Activated naive CD8-positive, alpha-beta T cell treated with anti-CD3 and anti-CD28 coated beads, Interleukin-2, amount 50 U/mL, for 24 hours (primary cell): ENCODE measurements around the gene YIF1B.
A peak's percentile ranks its signal among the peaks of the same experiment; 100 is the strongest.

ENCODE experiments used
- ATAC-seq: fragments of 150-1000 bp; cut with Tn5 transposase; one replicate; pipeline ENCODE4 v1.10.0; 2021
- DNase-seq: peaks from one replicate; pipeline ENCODE4 v3.0.0; 2021
- H3K27ac Mint-ChIP-seq: one replicate; pipeline ENCODE4 v1.8.0; 2021; ENCODE audit warnings: mild to moderate bottlenecking, mixed read lengths
- H3K27me3 Mint-ChIP-seq: one replicate; pipeline ENCODE4 v1.8.0; 2021; ENCODE audit warnings: mixed read lengths
- H3K36me3 Mint-ChIP-seq: one replicate; pipeline ENCODE4 v1.8.0; 2021; ENCODE audit warnings: low read depth, mixed read lengths
- H3K4me1 Mint-ChIP-seq: one replicate; pipeline ENCODE4 v1.8.0; 2021; ENCODE audit warnings: mixed read lengths
- H3K4me3 Mint-ChIP-seq: one replicate; pipeline ENCODE4 v1.8.0; 2021; ENCODE audit warnings: mild to moderate bottlenecking, moderate library complexity, mixed read lengths
- H3K9me3 Mint-ChIP-seq: one replicate; pipeline ENCODE4 v1.8.0; 2021; ENCODE audit warnings: mixed read lengths

The YIF1B gene

DNA sequence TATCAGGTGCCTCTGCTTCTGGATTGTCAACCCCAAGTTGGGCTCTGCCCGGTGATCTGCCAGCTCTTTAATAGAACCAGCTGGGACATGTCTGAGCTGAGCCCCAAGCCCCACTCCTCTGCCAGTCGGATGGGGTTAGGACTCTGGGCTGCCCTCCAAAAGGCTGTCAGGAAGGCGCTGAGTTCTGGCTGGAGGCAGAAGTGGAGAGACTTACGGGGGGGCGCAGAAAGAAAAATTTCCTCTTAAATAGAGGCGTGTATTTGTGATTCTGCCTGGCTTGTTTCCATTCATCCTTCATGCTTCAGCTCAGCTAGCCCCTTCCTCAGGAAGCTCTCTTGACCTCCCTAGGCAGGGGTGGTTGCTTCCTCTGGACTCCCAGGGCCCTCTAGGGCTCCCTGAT, 2.9 kb upstream of the YIF1B start:
- Mint-ChIP-seq H3K4me3 (peak overlapping the region; percentile 81), H3K27ac (peak overlapping the region; percentile 47), H3K9me3 (no peaks in the 10 kb centered on the region), H3K36me3 (no peaks in the 10 kb centered on the region), H3K27me3 (peaks cover 1% of the 10 kb centered on the region), H3K4me1 (peaks cover 52% of the 10 kb centered on the region)
- ATAC-seq: no peak
- no peak for DNase-seq

DNA sequence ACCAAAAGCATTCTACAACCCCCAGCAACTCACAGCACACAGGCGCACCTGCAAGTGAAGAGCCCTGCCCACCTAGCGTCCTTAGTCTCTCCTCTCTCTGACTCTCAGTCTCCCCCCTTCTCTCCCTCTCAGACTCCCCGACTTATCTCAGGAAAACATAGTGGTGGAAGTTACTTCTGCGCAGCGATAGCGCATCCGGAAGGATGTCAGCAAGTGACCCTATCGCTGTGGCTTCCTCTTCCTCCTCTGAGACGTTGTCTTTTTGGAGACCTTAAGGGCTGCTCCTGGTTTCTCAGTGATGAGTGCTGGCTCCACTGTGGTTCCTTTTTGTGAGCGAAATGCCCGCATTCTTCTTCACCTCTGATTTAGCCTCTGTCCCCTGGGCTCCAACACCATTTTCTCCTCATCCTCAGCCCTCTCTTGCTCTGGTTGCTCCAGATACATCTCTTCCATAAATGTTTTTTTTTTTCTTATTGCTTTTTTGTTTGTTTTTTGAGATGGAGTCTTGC, 1.4 kb upstream of the YIF1B start:
- Mint-ChIP-seq H3K36me3 (no peaks in the 10 kb centered on the region), H3K27me3 (peaks cover 1% of the 10 kb centered on the region), H3K9me3 (no peaks in the 10 kb centered on the region), H3K27ac (peak overlapping the region; percentile 74), H3K4me1 (peaks cover 54% of the 10 kb centered on the region), H3K4me3 (peak overlapping the region; percentile 95)
- ATAC-seq (no peak), DNase-seq (no peak)

DNA sequence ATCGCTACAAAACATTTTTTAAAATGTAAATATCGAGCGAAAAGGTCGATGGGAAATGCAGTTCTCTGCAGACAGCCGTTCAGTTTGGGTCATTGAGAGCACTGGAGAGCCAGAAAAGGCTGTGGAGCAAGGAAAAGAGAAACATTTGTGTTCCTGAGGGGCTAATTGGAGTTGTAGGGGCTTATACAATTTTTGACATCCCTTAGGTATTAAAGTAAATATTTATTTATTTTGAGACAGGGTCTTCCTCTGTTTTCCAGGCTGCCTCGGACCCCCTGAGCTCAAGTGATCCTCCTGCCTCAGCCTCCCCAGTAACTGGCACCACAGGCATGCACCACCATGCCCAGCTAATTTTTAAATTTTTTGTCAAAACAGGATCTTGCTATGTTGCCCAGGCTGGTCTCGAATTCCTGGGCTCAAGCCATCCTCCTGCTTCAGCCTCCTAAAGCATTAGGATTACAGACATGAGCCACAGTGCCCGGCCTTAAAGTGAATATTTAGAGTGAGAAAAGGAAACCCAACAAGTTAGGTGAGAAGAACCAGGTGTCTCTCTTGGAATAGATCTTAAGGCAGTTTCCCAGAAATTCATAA, 825 bp upstream of the YIF1B start:
- peaks cover 52% of the 10 kb centered on the region for H3K4me1 Mint-ChIP-seq
- no peak for DNase-seq

GRCh38 chr19:38310986-38311385, 4.8 kb downstream of the YIF1B start:
- H3K9me3 Mint-ChIP-seq: peaks cover 4% of the 10 kb centered on the region
- H3K4me3 Mint-ChIP-seq: no peak overlapping the region
- no peak overlapping the region for H3K27ac Mint-ChIP-seq
- no peak for ATAC-seq
- H3K4me1 Mint-ChIP-seq: peaks cover 10% of the 10 kb centered on the region
- DNase-seq: no peak
- no peaks in the 10 kb centered on the region for H3K27me3 Mint-ChIP-seq
- peaks cover 8% of the 10 kb centered on the region for H3K36me3 Mint-ChIP-seq

More for the DNA sequence above, 825 bp upstream of the YIF1B start:
- Mint-ChIP-seq H3K27ac (peak overlapping the region; percentile 82), H3K36me3 (no peaks in the 10 kb centered on the region), H3K4me3 (peak overlapping the region; percentile 95), H3K9me3 (no peaks in the 10 kb centered on the region), H3K27me3 (peaks cover 1% of the 10 kb centered on the region)
- ATAC-seq: no peak

- no peak overlapping the region for H3K4me3 Mint-ChIP-seq
- DNase-seq (no peak), ATAC-seq (no peak)
- H3K27ac Mint-ChIP-seq: no peak overlapping the region
- peaks cover 4% of the 10 kb centered on the region for H3K9me3 Mint-ChIP-seq
- H3K4me1 Mint-ChIP-seq: peaks cover 10% of the 10 kb centered on the region
- H3K36me3 Mint-ChIP-seq: peaks cover 8% of the 10 kb centered on the region
- H3K27me3 Mint-ChIP-seq: no peaks in the 10 kb centered on the region
Observed at GRCh38 chr19:38310279-38310670, 5.5 kb downstream of the YIF1B start.

DNA sequence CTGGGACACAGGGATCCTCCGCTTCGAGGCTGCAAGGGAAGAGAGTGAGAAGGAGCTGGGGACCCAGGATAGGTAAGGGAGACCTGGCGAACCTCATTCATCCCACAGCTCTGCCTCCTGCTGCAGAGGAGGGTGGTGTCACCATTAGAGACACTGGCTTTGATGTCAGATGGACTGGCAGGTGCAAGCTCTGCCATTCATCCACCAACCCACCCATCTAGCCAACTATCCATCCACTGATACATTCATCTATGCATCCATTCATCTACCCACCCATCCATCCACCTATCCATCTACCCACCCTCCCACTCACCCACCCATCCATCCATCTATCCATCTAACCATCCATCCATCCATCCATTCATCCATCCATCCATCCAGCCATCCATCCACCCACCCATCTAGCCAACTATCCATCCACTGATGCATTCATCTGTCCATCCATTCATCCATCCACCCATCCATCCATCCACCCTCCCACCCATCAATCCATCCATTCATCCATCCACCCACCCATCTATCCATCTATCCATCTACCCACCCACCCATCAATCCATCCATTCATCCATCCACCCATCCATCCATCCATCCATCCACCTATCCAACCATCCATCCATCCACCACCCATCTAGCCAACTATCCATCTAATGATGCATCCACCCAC, 6.0 kb downstream of the YIF1B start:
- DNase-seq (no peak), ATAC-seq (no peak)
- H3K27me3 Mint-ChIP-seq: no peaks in the 10 kb centered on the region
- H3K36me3 Mint-ChIP-seq: peaks cover 8% of the 10 kb centered on the region
- H3K9me3 Mint-ChIP-seq: peaks cover 4% of the 10 kb centered on the region
- no peak overlapping the region for H3K27ac Mint-ChIP-seq
- H3K4me3 Mint-ChIP-seq: no peak overlapping the region
- peaks cover 6% of the 10 kb centered on the region for H3K4me1 Mint-ChIP-seq

- DNase-seq (no peak), ATAC-seq (no peak)
- Mint-ChIP-seq H3K9me3 (peaks cover 4% of the 10 kb centered on the region), H3K4me1 (peaks cover 4% of the 10 kb centered on the region), H3K27me3 (no peaks in the 10 kb centered on the region), H3K36me3 (peaks cover 8% of the 10 kb centered on the region), H3K27ac (no peak overlapping the region), H3K4me3 (no peak overlapping the region)
Observed at GRCh38 chr19:38308926-38309614, 6.7 kb downstream of the YIF1B start.

DNA sequence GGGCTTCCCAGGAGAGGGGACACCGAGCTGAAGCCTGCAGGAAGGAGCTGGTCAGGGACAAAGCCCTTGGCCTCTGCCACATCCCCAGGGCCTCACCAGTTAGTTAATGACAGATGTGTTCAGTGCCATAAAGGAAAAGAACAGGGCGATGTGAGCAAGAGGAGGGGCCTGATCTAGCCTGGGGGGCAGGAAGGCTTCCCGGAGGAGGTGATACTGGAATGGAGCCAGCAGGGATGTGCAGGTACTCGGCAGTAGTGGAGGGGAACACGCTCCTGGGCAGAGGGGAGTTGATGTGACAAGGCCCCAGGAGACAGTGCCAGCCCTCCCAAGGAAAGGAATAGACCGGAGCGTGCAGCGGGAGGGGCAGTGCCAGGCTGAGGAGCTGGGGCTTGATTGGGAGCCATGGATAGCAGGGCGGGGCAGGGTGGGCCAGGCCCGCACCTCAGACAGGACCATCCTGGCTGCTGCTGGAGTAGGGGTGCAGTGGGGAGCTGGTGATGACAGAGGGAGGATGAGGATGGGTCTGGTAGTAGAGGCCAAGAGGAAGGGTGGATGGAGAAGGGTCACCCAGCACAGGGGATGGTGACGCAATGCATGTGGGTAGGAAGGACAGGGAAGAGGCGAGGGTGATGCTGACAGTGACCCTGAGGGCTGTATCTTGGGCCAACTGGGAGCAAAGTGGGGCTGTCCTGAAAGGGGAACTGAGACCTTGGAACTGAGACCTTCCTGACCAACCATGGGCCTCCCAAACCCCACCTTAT, 7.6 kb downstream of the YIF1B start:
- H3K9me3 Mint-ChIP-seq: peaks cover 4% of the 10 kb centered on the region
- H3K4me3 Mint-ChIP-seq: no peak overlapping the region
- DNase-seq (no peak), ATAC-seq (no peak)
- no peaks in the 10 kb centered on the region for H3K4me1 Mint-ChIP-seq
- H3K27ac Mint-ChIP-seq: no peak overlapping the region
- peaks cover 8% of the 10 kb centered on the region for H3K36me3 Mint-ChIP-seq
- H3K27me3 Mint-ChIP-seq: no peaks in the 10 kb centered on the region

- Mint-ChIP-seq H3K9me3 (peaks cover 4% of the 10 kb centered on the region), H3K27ac (no peak overlapping the region)
- ATAC-seq: no peak
Observed at GRCh38 chr19:38307597-38307996, 8.2 kb downstream of the YIF1B start.

GRCh38 chr19:38307076-38307475, 8.7 kb downstream of the YIF1B start:
- no peak for ATAC-seq
- H3K9me3 Mint-ChIP-seq: peaks cover 4% of the 10 kb centered on the region
- H3K4me3 Mint-ChIP-seq: no peak overlapping the region
- H3K27me3 Mint-ChIP-seq: no peaks in the 10 kb centered on the region
- H3K4me1 Mint-ChIP-seq: no peaks in the 10 kb centered on the region
- H3K36me3 Mint-ChIP-seq: peaks cover 8% of the 10 kb centered on the region
- no peak overlapping the region for H3K27ac Mint-ChIP-seq
- no peak for DNase-seq

More at GRCh38 chr19:38307597-38307996, 8.2 kb downstream of the YIF1B start:
- Mint-ChIP-seq H3K4me1 (no peaks in the 10 kb centered on the region), H3K27me3 (no peaks in the 10 kb centered on the region), H3K4me3 (no peak overlapping the region), H3K36me3 (peaks cover 8% of the 10 kb centered on the region)
- DNase-seq: no peak

GRCh38 chr19:38306236-38306635, 9.5 kb downstream of the YIF1B start:
- H3K9me3 Mint-ChIP-seq: peaks cover 4% of the 10 kb centered on the region
- DNase-seq: no peak
- H3K27ac Mint-ChIP-seq: no peak overlapping the region
- no peaks in the 10 kb centered on the region for H3K4me1 Mint-ChIP-seq
- ATAC-seq: no peak
- no peak overlapping the region for H3K4me3 Mint-ChIP-seq
- no peaks in the 10 kb centered on the region for H3K27me3 Mint-ChIP-seq
- peaks cover 6% of the 10 kb centered on the region for H3K36me3 Mint-ChIP-seq

- H3K27ac Mint-ChIP-seq: no peak overlapping the region
- DNase-seq (no peak), ATAC-seq (no peak)
- H3K9me3 Mint-ChIP-seq: no peaks in the 10 kb centered on the region
- H3K4me1 Mint-ChIP-seq: no peaks in the 10 kb centered on the region
- H3K36me3 Mint-ChIP-seq: peaks cover 3% of the 10 kb centered on the region
- H3K4me3 Mint-ChIP-seq: no peak overlapping the region
- H3K27me3 Mint-ChIP-seq: no peaks in the 10 kb centered on the region
Observed at GRCh38 chr19:38304866-38305429, 10.8 kb downstream of the YIF1B start.

DNA sequence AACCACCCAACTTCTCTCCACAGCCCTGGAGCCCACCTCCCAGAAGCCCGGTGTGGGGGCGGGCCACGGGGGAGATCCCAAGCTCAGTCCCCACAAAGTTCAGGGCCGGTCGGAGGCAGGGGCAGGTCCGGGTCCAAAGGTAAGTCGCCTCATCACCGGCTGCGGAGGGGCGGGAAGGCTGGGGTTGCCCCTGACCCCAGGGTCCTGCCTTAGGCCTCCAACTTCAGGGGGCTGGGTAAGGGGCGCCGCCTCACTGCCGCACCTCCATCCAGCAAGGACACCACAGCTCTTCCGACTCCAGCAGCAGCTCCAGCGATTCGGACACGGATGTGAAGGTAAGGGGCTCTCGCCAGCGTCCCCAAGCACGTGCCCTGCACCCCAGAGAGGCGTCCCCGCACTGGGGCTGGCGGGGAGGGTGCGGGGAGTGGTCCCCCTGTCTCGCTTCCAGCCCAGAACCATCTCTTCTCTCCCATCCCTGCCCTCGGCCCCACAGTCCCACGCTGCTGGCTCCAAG, 11.3 kb downstream of the YIF1B start:
- no peak overlapping the region for H3K4me3 Mint-ChIP-seq
- no peaks in the 10 kb centered on the region for H3K9me3 Mint-ChIP-seq
- ATAC-seq: no peak

More for the DNA sequence above, 11.3 kb downstream of the YIF1B start:
- H3K27ac Mint-ChIP-seq: no peak overlapping the region
- peaks cover 3% of the 10 kb centered on the region for H3K36me3 Mint-ChIP-seq
- no peaks in the 10 kb centered on the region for H3K4me1 Mint-ChIP-seq
- DNase-seq: no peak
- H3K27me3 Mint-ChIP-seq: no peaks in the 10 kb centered on the region
